Endodermal cell (in vitro differentiated cells): ENCODE data around the gene BANF1. TPM values are rescaled to one million over a fixed set of nuclear protein-coding genes. Genes with fewer than 3 reads are reported as not detected.

Experiments used
- DNase-seq: peaks from one replicate; pipeline ENCODE4 v3.0.0-alpha.2; 2017
- H3K27ac ChIP-seq: 2 replicates; pipeline ENCODE4 v1.5.1; 2013; ENCODE audit warnings: mild to moderate bottlenecking, low read depth, low read length, moderate library complexity
- H3K27me3 ChIP-seq: 2 replicates; pipeline ENCODE4 v1.6.1; 2013; ENCODE audit warnings: mild to moderate bottlenecking, low read length, moderate library complexity; ENCODE audit not compliant: insufficient read depth, control insufficient read depth, poor library complexity, severe bottlenecking
- H3K36me3 ChIP-seq: 2 replicates; pipeline ENCODE4 v1.7.0; 2013; ENCODE audit warnings: mild to moderate bottlenecking, low read length, moderate library complexity; ENCODE audit not compliant: control insufficient read depth, insufficient read depth
- H3K4me1 ChIP-seq: one replicate; pipeline ENCODE4 v1.7.0; 2013; ENCODE audit warnings: low read length; ENCODE audit not compliant: control insufficient read depth, insufficient read depth
- H3K4me3 ChIP-seq: 2 replicates; pipeline ENCODE4 v1.5.1; 2013; ENCODE audit warnings: mild to moderate bottlenecking, low read length, moderate library complexity
- H3K9ac ChIP-seq: 2 replicates; pipeline ENCODE4 v1.6.1; 2013; ENCODE audit warnings: mild to moderate bottlenecking, low read length, moderate library complexity; ENCODE audit not compliant: poor library complexity, severe bottlenecking; ENCODE audit errors: extremely low read depth
- H3K9me3 ChIP-seq: 2 replicates; pipeline ENCODE4 v1.6.1; 2013; ENCODE audit warnings: mild to moderate bottlenecking, low read length, moderate library complexity; ENCODE audit not compliant: control insufficient read depth
- H3K27ac Mint-ChIP-seq: 2 replicates; pipeline ENCODE4 v1.8.0; 2020; ENCODE audit warnings: mixed read lengths
- H3K27me3 Mint-ChIP-seq: 2 replicates; pipeline ENCODE4 v1.8.0; 2021; ENCODE audit warnings: mild to moderate bottlenecking, mixed read lengths; ENCODE audit not compliant: insufficient read depth
- H3K36me3 Mint-ChIP-seq: 2 replicates; pipeline ENCODE4 v1.8.0; 2020; ENCODE audit warnings: low read depth, mixed read lengths
- H3K4me1 Mint-ChIP-seq: 2 replicates; pipeline ENCODE4 v1.8.0; 2020; ENCODE audit warnings: mixed read lengths
- H3K4me3 Mint-ChIP-seq: 2 replicates; pipeline ENCODE4 v1.8.0; 2020; ENCODE audit warnings: mild to moderate bottlenecking, moderate library complexity, mixed read lengths
- H3K9me3 Mint-ChIP-seq: 2 replicates; pipeline ENCODE4 v1.8.0; 2020; ENCODE audit warnings: mild to moderate bottlenecking, mixed read lengths
- CTCF ChIP-seq: fragments of 200-600 bp; sonication (generic); conservative IDR thresholded peaks from 2 replicates; pipeline ENCODE4 v1.5.0; 2021; ENCODE audit warnings: antibody characterized with exemption, mild to moderate bottlenecking
- WGBS, 2 experiments: methylation state at CpG; one replicate each; pipeline versions ENCODE4 v1.1.5 to v1.1.7; 2013; ENCODE audit warnings: missing lambda C conversion rate in 2 of 2, mixed read lengths in 1 of 2; ENCODE audit not compliant: insufficient coverage in 1 of 2, insufficient read length in 1 of 2; 5-methylcytosine and 5-hydroxymethylcytosine counted together
- total RNA-seq, 2 donors: library from RNA; stranded (reverse); fragmentation: NEBNext Ultra II Directional in 1 of 2; extraction: Animal tissue kit (Norgen Biotek cat#: 25700) in 1 of 2; gene quantifications; 2 replicates in 1 of 2; 3 replicates in 1 of 2; pipeline ENCODE4 v1.2.1, GENCODE V29; 2021

BANF1 gene
- total RNA-seq, 2 donors from 2014 or later = 348 to 409 TPM

- Mint-ChIP-seq H3K27ac (no peak overlapping the region), H3K4me1 (no peaks in the 10 kb centered on the region), H3K27me3 (no peaks in the 10 kb centered on the region), H3K4me3 (no peak overlapping the region), H3K36me3 (peaks cover 11% of the 10 kb centered on the region), H3K9me3 (no peaks in the 10 kb centered on the region)
- H3K27ac ChIP-seq = no peak overlapping the region
- TF ChIP-seq CTCF = peak; percentile 99
- peaks cover 4% of the 10 kb centered on the region for H3K36me3 ChIP-seq
- no peaks in the 10 kb centered on the region for H3K9me3 ChIP-seq
- 30 to 58% methylated on average over 6 to 10 of the region's 10 CpGs for WGBS, 2 experiments
- no peaks in the 10 kb centered on the region for H3K27me3 ChIP-seq
- no peaks in the 10 kb centered on the region for H3K4me1 ChIP-seq
- DNase-seq = peak; percentile 97
- H3K4me3 ChIP-seq = no peak overlapping the region
- H3K9ac ChIP-seq = no peak overlapping the region
Observed at GRCh38 chr11:65988791-65989592, 13.3 kb upstream of the BANF1 start.

GRCh38 chr11:65992056-65992455 lies 10.2 kb upstream of the BANF1 start:
- Histone ChIP-seq H3K4me1 (no peaks in the 10 kb centered on the region), H3K9ac (no peak overlapping the region), H3K27me3 (no peaks in the 10 kb centered on the region), H3K27ac (no peak overlapping the region), H3K4me3 (no peak overlapping the region), H3K36me3 (peaks cover 14% of the 10 kb centered on the region), H3K9me3 (no peaks in the 10 kb centered on the region)
- Mint-ChIP-seq H3K4me1 (no peaks in the 10 kb centered on the region), H3K4me3 (no peak overlapping the region), H3K27ac (no peak overlapping the region), H3K36me3 (peaks cover 19% of the 10 kb centered on the region), H3K27me3 (no peaks in the 10 kb centered on the region), H3K9me3 (no peaks in the 10 kb centered on the region)
- 94 to 96% methylated on average over 3 to 5 of the region's 5 CpGs for WGBS, 2 experiments
- TF ChIP-seq CTCF = no peak
- DNase-seq = no peak

GRCh38 chr11:65997286-65997685 lies 5.0 kb upstream of the BANF1 start:
- Histone ChIP-seq H3K9me3 (no peaks in the 10 kb centered on the region), H3K9ac (no peak overlapping the region), H3K4me1 (peaks cover 6% of the 10 kb centered on the region), H3K27me3 (no peaks in the 10 kb centered on the region), H3K4me3 (no peak overlapping the region), H3K27ac (no peak overlapping the region), H3K36me3 (peaks cover 44% of the 10 kb centered on the region)
- WGBS, 2 experiments = 97 to 100% methylated on average over 1 to 2 of the region's 2 CpGs
- Mint-ChIP-seq H3K36me3 (peaks cover 44% of the 10 kb centered on the region), H3K27me3 (no peaks in the 10 kb centered on the region), H3K27ac (no peak overlapping the region), H3K4me1 (peaks cover 4% of the 10 kb centered on the region), H3K4me3 (no peak overlapping the region), H3K9me3 (no peaks in the 10 kb centered on the region)
- TF ChIP-seq CTCF = no peak
- DNase-seq = no peak
